ENCODE results near the gene FBXO10. TPM values are rescaled to one million over a fixed set of nuclear protein-coding genes. Genes with fewer than 3 reads are reported as not detected.
A peak's percentile ranks its signal among the peaks of the same experiment; 100 is the strongest.
"Not testable (repeated sequence)": the region's sequence is repeated elsewhere in the genome, so short reads cannot be mapped to it uniquely, and the experiment has no call there.

FBXO10 gene
- total RNA-seq, 2 experiments from 2014 or later, result 3.6 to 3.9 TPM

DNA sequence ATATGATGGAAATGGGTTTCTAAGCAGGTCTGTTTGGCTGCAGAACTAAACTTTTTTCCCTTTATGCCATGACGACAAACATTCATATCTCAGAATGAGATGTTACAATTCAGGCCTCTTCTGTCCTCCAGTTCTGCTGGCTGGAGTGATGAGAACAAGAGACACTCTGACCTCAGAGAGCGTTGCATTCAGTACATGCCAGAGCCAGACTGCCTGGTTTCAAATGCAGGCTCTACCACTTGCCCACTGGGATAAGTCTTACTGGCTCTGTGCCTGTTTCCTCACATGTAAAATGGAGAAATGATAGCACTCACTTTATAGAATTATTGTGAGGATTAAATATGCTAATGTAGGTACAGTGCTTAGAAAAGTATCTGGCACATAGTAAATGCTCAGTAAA lies 41.0 kb upstream of the FBXO10 start:
- H3K27me3 Mint-ChIP-seq, result peaks cover 10% of the 10 kb centered on the region
- no peaks in the 10 kb centered on the region for H3K36me3 Mint-ChIP-seq
- no peaks in the 10 kb centered on the region for H3K9me3 Mint-ChIP-seq
- ChIA-PET CTCF (no interaction called here), POLR2A (no interaction called here)
- no peak for DNase-seq
- no peak overlapping the region for H3K4me3 Mint-ChIP-seq
- intact Hi-C loops (cut with micrococcal nuclease), result no loop called here
- H3K27ac Mint-ChIP-seq, result no peak overlapping the region
- no peaks in the 10 kb centered on the region for H3K4me1 Mint-ChIP-seq (ENCODE audit: low read depth)

DNA sequence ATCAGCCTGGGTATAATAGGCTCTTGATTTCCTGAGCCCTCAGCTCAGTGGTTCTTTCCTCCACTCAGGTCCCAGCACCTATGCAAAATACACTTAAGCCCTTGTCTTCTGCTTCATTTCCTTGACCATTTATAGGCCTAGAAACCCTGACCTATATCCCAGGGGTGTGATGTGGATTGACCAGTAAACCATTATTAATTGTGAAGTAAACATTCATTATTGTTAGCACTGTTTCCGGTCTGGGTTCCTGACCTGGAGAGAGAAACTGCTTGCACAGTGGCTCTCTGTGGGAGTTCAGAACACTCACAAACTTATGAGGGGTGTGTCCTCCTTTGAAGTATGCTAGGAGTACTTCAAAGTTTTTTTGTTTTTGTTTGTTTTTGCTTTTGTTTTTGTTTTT lies 35.8 kb upstream of the FBXO10 start:
- Mint-ChIP-seq H3K36me3 (no peaks in the 10 kb centered on the region), H3K27me3 (peaks cover 16% of the 10 kb centered on the region), H3K27ac (no peak overlapping the region), H3K9me3 (no peaks in the 10 kb centered on the region), H3K4me1 (ENCODE audit: low read depth) (no peaks in the 10 kb centered on the region), H3K4me3 (no peak overlapping the region)
- DNase-seq, result no peak
- intact Hi-C loops (cut with micrococcal nuclease), result no loop called here
- ChIA-PET CTCF (no interaction called here), POLR2A (no interaction called here)

DNA sequence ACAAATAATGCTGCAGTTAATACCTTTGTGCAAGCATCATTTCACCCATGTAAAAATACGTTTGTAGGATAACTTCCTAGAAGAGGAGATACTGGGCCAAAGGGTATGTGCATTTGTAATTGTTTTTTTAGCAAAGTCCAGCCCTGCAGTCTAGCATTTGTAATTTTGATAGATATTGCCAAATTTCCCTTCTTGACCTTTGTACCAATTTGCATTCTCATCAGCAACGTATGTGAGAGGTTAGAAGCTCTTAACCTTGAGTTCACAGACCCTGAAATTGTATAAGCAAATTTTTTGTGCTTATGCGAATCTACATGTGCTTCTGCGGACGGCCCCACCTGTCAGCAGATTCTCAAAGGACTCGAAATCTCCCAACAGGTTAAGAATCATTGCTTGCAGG lies 34.8 kb upstream of the FBXO10 start:
- Mint-ChIP-seq H3K9me3 (no peaks in the 10 kb centered on the region), H3K4me3 (no peak overlapping the region), H3K27ac (no peak overlapping the region), H3K36me3 (no peaks in the 10 kb centered on the region), H3K27me3 (peaks cover 21% of the 10 kb centered on the region), H3K4me1 (ENCODE audit: low read depth) (no peaks in the 10 kb centered on the region)
- ChIA-PET CTCF (no interaction called here), POLR2A (no interaction called here)
- no peak for DNase-seq
- intact Hi-C loops (cut with micrococcal nuclease), result no loop called here

DNA sequence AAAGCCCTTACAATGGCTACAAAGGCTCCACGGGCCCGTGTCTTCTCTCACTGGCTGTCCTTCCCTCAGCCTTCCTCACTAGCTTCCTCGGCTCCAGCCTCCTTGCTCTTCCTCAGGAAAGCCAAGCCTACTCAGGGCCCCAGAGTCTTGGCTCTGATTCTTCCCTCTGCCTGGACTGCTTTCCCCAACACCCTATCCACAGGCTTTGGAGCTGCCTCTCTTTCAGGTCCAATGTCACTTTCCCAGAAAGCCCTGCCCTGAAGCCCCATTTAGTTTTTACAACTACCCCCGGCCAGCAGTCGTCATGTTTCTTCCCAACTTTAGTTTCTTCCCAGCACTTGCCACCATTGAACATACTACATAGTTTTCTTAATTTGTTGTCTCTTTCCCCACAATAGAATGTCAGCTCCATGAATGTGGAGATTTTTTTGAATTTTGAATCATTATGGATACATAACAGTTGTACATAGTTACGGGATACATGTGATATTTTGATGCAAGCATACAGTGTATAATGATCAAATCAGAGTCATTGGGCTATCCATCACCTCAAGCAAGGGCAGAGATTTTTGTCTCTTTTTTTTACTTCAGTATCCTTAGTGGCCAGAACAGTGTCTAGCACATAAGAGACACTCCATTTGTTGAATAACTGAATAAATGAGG lies 33.7 kb upstream of the FBXO10 start:
- CTCF ChIA-PET, result no interaction called here
- no peaks in the 10 kb centered on the region for H3K4me1 Mint-ChIP-seq (ENCODE audit: low read depth)
- H3K36me3 Mint-ChIP-seq, result no peaks in the 10 kb centered on the region
- peaks cover 22% of the 10 kb centered on the region for H3K27me3 Mint-ChIP-seq
- no peak overlapping the region for H3K4me3 Mint-ChIP-seq
- H3K27ac Mint-ChIP-seq, result no peak overlapping the region
- POLR2A ChIA-PET, result no interaction called here
- no peak for DNase-seq
- intact Hi-C loops (cut with micrococcal nuclease), result no loop called here
- no peaks in the 10 kb centered on the region for H3K9me3 Mint-ChIP-seq

DNA sequence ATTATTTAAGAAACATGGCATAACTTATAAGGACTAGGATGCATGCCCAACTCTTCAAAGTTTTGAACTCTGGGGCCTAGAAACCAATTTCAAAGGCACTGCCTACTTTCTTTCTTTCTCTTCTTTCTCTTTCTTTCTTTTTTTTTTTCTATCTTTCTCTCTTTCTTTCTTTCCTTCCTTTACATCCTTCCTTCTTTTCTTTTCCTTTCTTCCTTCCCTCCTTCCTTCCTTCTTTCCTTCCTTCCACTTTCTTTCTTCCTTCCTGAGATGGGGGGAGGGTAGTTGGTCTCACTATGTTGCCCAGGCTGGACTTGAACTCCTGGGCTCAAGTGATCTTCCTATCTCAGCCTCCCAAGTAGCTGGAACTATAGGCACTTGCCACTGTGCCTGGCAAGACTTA lies 32.1 kb upstream of the FBXO10 start:
- Mint-ChIP-seq H3K4me1 (ENCODE audit: low read depth) (no peaks in the 10 kb centered on the region), H3K4me3 (no peak overlapping the region), H3K36me3 (no peaks in the 10 kb centered on the region), H3K27ac (no peak overlapping the region), H3K9me3 (no peaks in the 10 kb centered on the region), H3K27me3 (peaks cover 22% of the 10 kb centered on the region)
- intact Hi-C loops (cut with micrococcal nuclease), result no loop called here
- ChIA-PET POLR2A (no interaction called here), CTCF (interaction anchor here (1.1 kb wide), 1 partner anchor 33 kb away, joined by 3 read pairs; no protein-coding TSS in a partner anchor)
- DNase-seq, result no peak

DNA sequence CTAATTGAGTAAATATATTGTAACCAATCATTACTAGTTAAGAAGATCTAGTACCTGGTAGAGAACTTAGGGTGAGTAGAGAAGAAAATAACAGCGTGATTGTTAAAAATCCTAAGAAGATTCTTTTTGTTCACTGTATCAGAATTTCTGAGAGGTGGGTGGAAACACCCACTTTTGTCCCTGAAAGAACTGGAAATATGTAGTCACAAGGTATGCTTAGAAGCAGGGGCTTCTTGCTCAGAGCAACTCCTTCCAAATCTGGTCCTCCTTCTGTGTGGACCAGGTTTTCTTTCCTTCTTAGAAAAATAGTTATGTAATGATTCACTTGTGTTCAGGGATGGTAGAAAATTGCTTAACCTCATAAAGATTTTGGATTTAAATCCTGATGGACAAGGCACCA lies 28.1 kb upstream of the FBXO10 start:
- Mint-ChIP-seq H3K4me1 (ENCODE audit: low read depth) (no peaks in the 10 kb centered on the region), H3K4me3 (no peak overlapping the region), H3K36me3 (no peaks in the 10 kb centered on the region), H3K27ac (no peak overlapping the region), H3K9me3 (no peaks in the 10 kb centered on the region), H3K27me3 (peaks cover 27% of the 10 kb centered on the region)
- ChIA-PET CTCF (no interaction called here), POLR2A (no interaction called here)
- no peak for DNase-seq
- intact Hi-C loops (cut with micrococcal nuclease), result no loop called here

DNA sequence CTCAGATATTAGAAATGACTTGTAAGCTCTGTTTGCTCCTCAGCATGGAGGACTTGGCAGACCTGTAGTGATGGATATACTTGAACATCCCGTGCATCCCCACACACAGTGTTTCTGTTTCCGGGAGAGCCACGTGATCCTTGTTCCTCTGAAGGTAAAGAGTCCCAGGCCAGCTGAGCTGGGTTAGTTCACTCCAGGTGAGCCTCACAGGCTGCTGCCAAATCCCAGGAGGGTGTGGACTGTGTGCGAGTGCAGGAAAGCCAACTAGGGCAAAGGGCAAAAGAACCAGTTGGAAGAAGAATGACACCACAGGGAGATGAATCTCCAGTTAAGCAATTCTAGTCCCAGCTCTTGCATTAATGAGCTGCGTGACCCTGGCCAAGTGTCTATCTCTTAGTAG lies 26.6 kb upstream of the FBXO10 start:
- CTCF ChIA-PET, result interaction anchor here (1.0 kb wide), 1 partner anchor 11 kb away, joined by 3 read pairs; the partner anchor contains the start of gene TOMM5
- no peak for DNase-seq
- no peaks in the 10 kb centered on the region for H3K4me1 Mint-ChIP-seq (ENCODE audit: low read depth)
- H3K36me3 Mint-ChIP-seq, result no peaks in the 10 kb centered on the region
- peaks cover 24% of the 10 kb centered on the region for H3K27me3 Mint-ChIP-seq
- POLR2A ChIA-PET, result no interaction called here
- intact Hi-C loops (cut with micrococcal nuclease), result no loop called here
- no peaks in the 10 kb centered on the region for H3K9me3 Mint-ChIP-seq
- H3K27ac Mint-ChIP-seq, result no peak overlapping the region
- no peak overlapping the region for H3K4me3 Mint-ChIP-seq

DNA sequence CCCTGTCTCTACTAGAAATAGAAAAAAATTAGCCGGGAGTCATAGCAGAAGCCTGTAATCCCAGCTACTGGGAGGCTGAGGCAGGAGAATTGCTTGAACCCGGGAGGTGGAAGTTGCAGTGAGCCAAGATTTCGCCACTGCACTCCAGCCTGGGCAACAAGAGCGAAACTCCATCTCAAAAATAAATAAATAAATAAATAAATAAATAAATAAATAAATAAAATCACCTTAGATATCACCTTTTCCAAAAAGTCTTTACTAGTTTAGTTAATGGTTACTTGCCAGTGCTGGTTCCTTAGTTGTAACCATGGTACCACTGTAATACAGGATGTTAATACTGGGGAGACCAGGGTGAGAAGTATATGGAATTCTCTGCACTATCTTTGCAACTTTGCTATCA lies 25.9 kb upstream of the FBXO10 start:
- intact Hi-C loops (cut with micrococcal nuclease); POLR2A ChIA-PET; H3K27ac Mint-ChIP-seq; H3K36me3 Mint-ChIP-seq; H3K9me3 Mint-ChIP-seq; H3K4me1 Mint-ChIP-seq (ENCODE audit: low read depth); CTCF ChIA-PET; H3K4me3 Mint-ChIP-seq; DNase-seq: not testable (repeated sequence)
- H3K27me3 Mint-ChIP-seq, result peaks cover 20% of the 10 kb centered on the region

DNA sequence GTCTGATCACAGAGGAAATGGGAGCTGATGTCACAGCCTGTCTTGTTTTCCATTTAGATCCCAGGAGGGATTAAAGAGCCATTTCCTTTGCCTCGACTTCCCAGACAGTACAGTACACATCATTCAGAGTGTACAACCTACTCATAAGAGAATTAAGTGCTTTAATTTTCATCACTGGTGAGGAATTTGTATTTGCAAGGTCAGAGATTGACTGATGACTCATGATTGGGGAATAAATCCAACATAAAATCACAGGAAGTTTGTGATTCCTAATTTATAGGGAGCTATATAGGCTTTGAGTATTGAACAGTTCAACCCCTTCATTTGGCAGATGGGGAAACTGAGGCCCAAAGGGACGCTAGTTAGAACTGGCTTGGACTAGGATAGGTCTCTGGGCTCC lies 20.3 kb upstream of the FBXO10 start:
- peaks cover 14% of the 10 kb centered on the region for H3K27me3 Mint-ChIP-seq
- H3K4me1 Mint-ChIP-seq (ENCODE audit: low read depth), result peaks cover 12% of the 10 kb centered on the region
- peaks cover 11% of the 10 kb centered on the region for H3K36me3 Mint-ChIP-seq
- H3K4me3 Mint-ChIP-seq, result no peak overlapping the region
- CTCF ChIA-PET, result no interaction called here
- DNase-seq, result no peak
- H3K9me3 Mint-ChIP-seq, result no peaks in the 10 kb centered on the region
- intact Hi-C loops (cut with micrococcal nuclease), result loop anchor here (10.0 kb wide), 1 partner anchor 158 kb away; the partner anchor contains the start of gene TRMT10B
- POLR2A ChIA-PET, result no interaction called here
- H3K27ac Mint-ChIP-seq, result no peak overlapping the region

DNA sequence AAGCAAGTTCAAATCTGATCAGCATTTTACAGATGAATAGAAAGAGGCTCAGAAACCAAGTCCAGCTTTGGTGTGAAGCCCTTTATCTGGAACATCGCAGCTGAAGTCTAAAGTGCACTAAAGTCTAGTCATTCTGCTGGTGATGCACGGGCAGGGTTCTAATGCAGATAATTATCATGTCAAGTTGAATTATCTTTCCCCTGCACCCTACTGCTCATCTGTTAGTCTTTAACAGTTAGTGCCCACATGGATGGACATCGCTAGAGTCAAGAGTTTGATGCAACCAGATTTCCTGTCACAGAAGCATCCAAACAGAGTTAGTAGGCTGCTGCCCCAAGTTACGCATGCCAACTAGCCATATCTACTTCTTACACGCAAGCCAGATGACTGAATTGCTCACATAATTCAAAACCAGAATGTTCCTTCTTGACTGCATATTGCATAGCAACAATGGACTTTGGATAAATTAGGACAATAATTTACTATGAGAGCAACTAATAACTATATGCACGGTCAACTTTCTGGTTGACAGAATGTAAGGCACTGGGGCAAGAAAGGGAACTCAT lies 17.8 kb upstream of the FBXO10 start:
- Mint-ChIP-seq H3K27me3 (peaks cover 10% of the 10 kb centered on the region), H3K4me1 (ENCODE audit: low read depth) (peaks cover 30% of the 10 kb centered on the region), H3K4me3 (peak overlapping the region; percentile 24), H3K36me3 (peaks cover 22% of the 10 kb centered on the region), H3K27ac (no peak overlapping the region), H3K9me3 (no peaks in the 10 kb centered on the region)
- intact Hi-C loops (cut with micrococcal nuclease), result loop anchor here (2.0 to 10.0 kb wide), 6 partner anchors 19 to 308 kb away; partner anchors contain the start of genes DCAF10, SLC25A51, TRMT10B and ZBTB5
- CTCF ChIA-PET, result interaction anchor here (1.0 to 2.1 kb wide), 6 partner anchors 20 to 721 kb away, joined by 3 to 5 read pairs (median 4); no protein-coding TSS in a partner anchor
- POLR2A ChIA-PET, result no interaction called here
- no peak for DNase-seq

DNA sequence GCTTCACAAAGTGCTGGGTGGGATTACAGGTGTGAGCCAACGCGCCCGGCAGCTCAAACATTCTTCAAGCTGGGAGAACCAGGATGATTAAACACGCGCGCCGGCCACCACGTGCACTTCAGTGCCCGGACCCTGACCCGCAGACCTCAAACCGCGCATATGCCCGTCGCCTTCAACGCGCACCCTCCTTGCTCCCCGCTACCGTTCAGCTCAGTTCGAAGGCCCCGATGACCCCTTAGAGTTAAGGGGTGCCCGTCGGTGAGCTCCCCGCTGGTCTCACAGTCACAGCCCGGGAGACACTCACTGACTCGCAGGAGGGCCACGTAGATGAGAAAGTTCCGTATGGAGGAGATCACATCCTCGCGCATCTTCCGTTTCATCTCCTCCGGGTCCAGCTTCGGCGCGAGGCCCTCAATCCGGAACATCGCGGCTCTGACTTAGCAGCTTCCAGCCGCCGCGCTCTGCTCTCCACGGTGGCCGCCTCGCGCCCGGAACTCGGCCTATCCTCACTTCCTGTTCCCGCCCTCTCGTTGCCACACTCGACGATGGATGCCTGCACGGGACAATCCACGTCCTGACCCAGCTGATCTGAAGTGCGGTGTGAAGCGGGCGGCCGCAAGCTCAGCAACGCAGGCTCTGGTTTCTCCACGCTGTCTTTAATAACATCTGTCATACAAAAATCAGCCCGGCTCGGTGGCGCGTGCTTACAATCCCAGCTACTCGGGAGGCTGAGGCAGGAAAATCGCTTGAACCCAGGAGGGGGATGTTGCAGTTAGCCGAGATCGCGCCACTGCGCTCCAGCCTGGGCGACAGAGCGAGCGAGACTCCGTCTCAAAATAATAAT lies 16.1 kb upstream of the FBXO10 start, which contains the start of gene TOMM5:
TSS of gene TOMM5 (minus strand) at position 490 of the 844 bp plus-strand sequence. CDS start at position 425, 65 bp downstream.
- ChIA-PET POLR2A (interaction anchor here (0.6 to 3.2 kb wide), 15 partner anchors 10 to 472 kb away, joined by 3 to 33 read pairs (median 4); partner anchors contain the start of genes EXOSC3, FBXO10, POLR1E and ZCCHC7), CTCF (interaction anchor here (0.9 to 2.6 kb wide), 11 partner anchors 9 to 187 kb away, joined by 3 to 12 read pairs (median 3); partner anchors contain the start of gene POLR1E)
- Mint-ChIP-seq H3K4me3 (peak within 1 kb of the TSS; percentile 100), H3K9me3 (no peaks in the 10 kb centered on the region), H3K36me3 (peaks cover 34% of the 10 kb centered on the region), H3K4me1 (ENCODE audit: low read depth) (peaks cover 32% of the 10 kb centered on the region), H3K27me3 (peaks cover 10% of the 10 kb centered on the region), H3K27ac (peak within 1 kb of the TSS; percentile 98)
- peak; percentile 96 for DNase-seq
- intact Hi-C loops (cut with micrococcal nuclease), result loop anchor here (1.0 to 10.0 kb wide), 8 partner anchors 18 to 310 kb away; partner anchors contain the start of genes DCAF10, POLR1E, SLC25A51 and TRMT10B

DNA sequence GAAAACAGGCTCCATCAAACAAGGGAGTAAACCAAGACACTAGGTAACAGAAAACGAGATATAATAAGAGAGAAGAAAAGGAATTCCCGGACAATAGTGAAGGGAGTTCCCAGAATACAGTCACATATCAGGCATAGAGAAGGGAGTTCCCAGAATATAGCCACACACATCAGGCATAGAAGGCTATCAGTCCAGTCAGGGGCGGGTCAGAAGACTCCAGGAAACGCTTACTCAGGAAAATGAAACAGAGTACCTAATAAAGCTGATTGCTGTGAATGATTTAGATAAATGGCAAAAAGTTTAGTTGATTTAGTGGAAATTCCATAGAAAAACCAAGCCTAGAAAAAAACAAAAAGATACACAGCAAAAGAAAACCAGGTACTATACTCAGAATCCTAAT lies 11.3 kb upstream of the FBXO10 start:
- DNase-seq, result no peak
- ChIA-PET POLR2A (interaction anchor here (1.7 kb wide), 1 partner anchor 11 kb away, joined by 3 read pairs; the partner anchor contains the start of gene FBXO10), CTCF (no interaction called here)
- no peak overlapping the region for H3K27ac Mint-ChIP-seq
- H3K4me1 Mint-ChIP-seq (ENCODE audit: low read depth), result peaks cover 26% of the 10 kb centered on the region
- intact Hi-C loops (cut with micrococcal nuclease), result no loop called here
- H3K27me3 Mint-ChIP-seq, result no peaks in the 10 kb centered on the region
- H3K36me3 Mint-ChIP-seq, result peaks cover 62% of the 10 kb centered on the region
- H3K9me3 Mint-ChIP-seq, result no peaks in the 10 kb centered on the region
- H3K4me3 Mint-ChIP-seq, result no peak overlapping the region
